HepG2 (cell line): Measurements from ENCODE around the gene WNT3. TPM values are rescaled to one million over a fixed set of nuclear protein-coding genes. Genes with fewer than 3 reads are reported as not detected.

Source experiments
- ATAC-seq: fragments of 200-7000 bp; cut with Tn5 transposase; 3 replicates; pipeline ENCODE4 v1.9.1; 2020; ENCODE audit warnings: mild to moderate bottlenecking, moderate library complexity
- BruUV-seq: library from RNA; stranded (reverse); fragments of 400-500 nt; replicated peaks from 2 replicates; lab custom pipeline; 2021; lab: Mats Ljungman, UMichigan
- CTCF ChIA-PET: fragments of 300-600 bp; formaldehyde crosslinking; extraction: SDS; loops from one replicate; lab custom pipeline; 2021; ENCODE audit warnings: low total read pairs, inconsistent platforms, low intra/inter-chr PET ratio; lab: Yijun Ruan, JAX
- POLR2A ChIA-PET: fragments of 350-600 bp; sonication (Branson Sonifier 250); formaldehyde crosslinking; loops from one replicate; lab custom pipeline; 2020; ENCODE audit warnings: antibody characterized with exemption, inconsistent platforms; lab: Yijun Ruan, JAX
- DNase-seq: peaks from one replicate; pipeline ENCODE4 v3.0.0-alpha.2; 2015; ENCODE audit warnings: low spot score
- FAIRE-seq: peaks from 3 replicates; lab custom pipeline; 2011; peaks lifted over from hg19 to GRCh38; lab: Jason Lieb, UNC
- H2AFZ ChIP-seq: one replicate; pipeline ENCODE4 v1.6.1; 2011; ENCODE audit warnings: low read length, inconsistent platforms
- H3K27ac ChIP-seq: fragments of 300-600 bp; 3 replicates; pipeline ENCODE4 v1.8.0; 2011; ENCODE audit warnings: mixed run types, mild to moderate bottlenecking, mixed read lengths, low read length, inconsistent platforms; ENCODE audit not compliant: insufficient read depth; ENCODE audit errors: extremely low read length
- H3K27me3 ChIP-seq, 2 experiments: fragments of 200-600 bp in 1 of 2; 2 replicates in 1 of 2; 3 replicates in 1 of 2; pipeline versions ENCODE4 v1.6.0 to v1.8.0; 2011; ENCODE audit warnings: low read length in 2 of 2, mild to moderate bottlenecking in 2 of 2, moderate library complexity in 2 of 2, inconsistent platforms in 1 of 2; ENCODE audit not compliant: insufficient read depth in 2 of 2, control insufficient read depth in 1 of 2
- H3K36me3 ChIP-seq, 2 experiments: fragments of 200-600 bp in 1 of 2; replicated peaks in 1 of 2; 2 replicates in 1 of 2; 3 replicates in 1 of 2; pipeline versions ENCODE4 v1.5.1 to v1.8.0; 2011; ENCODE audit warnings: low read length in 2 of 2, inconsistent platforms in 1 of 2; ENCODE audit not compliant: insufficient read depth in 2 of 2, control insufficient read depth in 1 of 2
- H3K4me1 ChIP-seq: 2 replicates; pipeline ENCODE4 v1.5.1; 2012; ENCODE audit warnings: low read length, inconsistent platforms; ENCODE audit not compliant: insufficient read depth
- H3K4me2 ChIP-seq: 2 replicates; pipeline ENCODE4 v1.6.0; 2011; ENCODE audit warnings: low read depth, low read length, inconsistent platforms
- H3K4me3 ChIP-seq, 3 experiments: fragments of 200-600 bp in 1 of 3; sonication (generic), shearing (Covaris generic) in 1 of 3; replicated peaks in 1 of 3; 2 replicates each; pipeline ENCODE4 v1.5.1; 2011 to 2016; ENCODE audit warnings: low read length in 3 of 3, inconsistent platforms in 2 of 3, low read depth in 2 of 3, mild to moderate bottlenecking in 2 of 3, control low read depth in 1 of 3, mixed read lengths in 1 of 3; ENCODE audit not compliant: insufficient read depth in 1 of 3
- H3K79me2 ChIP-seq: one replicate; pipeline ENCODE4 v1.6.1; 2011; ENCODE audit warnings: low read length, inconsistent platforms; ENCODE audit not compliant: insufficient read depth
- H3K9ac ChIP-seq: 2 replicates; pipeline ENCODE4 v1.6.0; 2011; ENCODE audit warnings: mild to moderate bottlenecking, low read depth, low read length, inconsistent platforms; ENCODE audit not compliant: insufficient read depth
- H3K9me3 ChIP-seq: 2 replicates; pipeline ENCODE4 v1.5.1; 2012; ENCODE audit warnings: mild to moderate bottlenecking, low read length
- H4K20me1 ChIP-seq: 2 replicates; pipeline ENCODE4 v1.6.0; 2011; ENCODE audit warnings: inconsistent platforms, mild to moderate bottlenecking, low read length, moderate library complexity; ENCODE audit not compliant: insufficient read depth
- ERF ChIP-seq: IDR thresholded peaks from 2 replicates; pipeline ENCODE4 v1.6.1; 2018; ENCODE audit warnings: missing biosample characterization, missing genetic modification reagents
- FOXO4 ChIP-seq: sonication (generic); formaldehyde crosslinking; conservative IDR thresholded peaks from 2 replicates; pipeline ENCODE4 v1.8.1; 2023; ENCODE audit warnings: missing genetic modification reagents
- FOXP1 ChIP-seq, 2 experiments: fragments of 450-650 bp in 1 of 2; IDR thresholded peaks; 2 replicates each; pipeline ENCODE4 v1.6.1; 2017 to 2018; ENCODE audit warnings: antibody characterized with exemption in 1 of 2
- HDAC6 ChIP-seq: fragments of 200-600 bp; sonication (generic); IDR thresholded peaks from 2 replicates; pipeline ENCODE4 v1.7.0; 2017; ENCODE audit warnings: mild to moderate bottlenecking, antibody characterized with exemption, low read length, low read depth
- HES4 ChIP-seq: sonication (generic); formaldehyde crosslinking; IDR thresholded peaks from 2 replicates; pipeline ENCODE4 v1.9.0; 2021; ENCODE audit warnings: mild to moderate bottlenecking, missing genetic modification reagents, borderline replicate concordance
- MLLT10 ChIP-seq: sonication (generic); formaldehyde crosslinking; IDR thresholded peaks from 2 replicates; pipeline ENCODE4 v1.4.0; 2020; ENCODE audit warnings: missing genetic modification reagents
- PCBP1 ChIP-seq: fragments of 200-400 bp; formaldehyde crosslinking; IDR thresholded peaks from 2 replicates; pipeline ENCODE4 v1.6.1; 2017; ENCODE audit warnings: mild to moderate bottlenecking, low read depth, low read length, borderline replicate concordance
- POLR2A ChIP-seq, 2 experiments: IDR thresholded peaks; 2 replicates each; pipeline ENCODE4 v1.6.1; 2011; ENCODE audit warnings: low read depth in 2 of 2, low read length in 2 of 2, mild to moderate bottlenecking in 1 of 2, moderate library complexity in 1 of 2; ENCODE audit not compliant: insufficient read depth in 1 of 2
- TBL1XR1 ChIP-seq: fragments of 150-350 bp; IDR thresholded peaks from 2 replicates; pipeline ENCODE4 v1.6.1; 2014; ENCODE audit warnings: borderline replicate concordance, low read length; ENCODE audit not compliant: partially characterized antibody
- ZNF414 ChIP-seq: sonication (generic); formaldehyde crosslinking; IDR thresholded peaks from 2 replicates; pipeline ENCODE4 v1.5.0; 2020; ENCODE audit warnings: missing genetic modification reagents
- ZSCAN20 ChIP-seq: sonication (generic); formaldehyde crosslinking; IDR thresholded peaks from 2 replicates; pipeline ENCODE4 v1.4.0; 2020; ENCODE audit warnings: missing genetic modification reagents, mild to moderate bottlenecking, borderline replicate concordance
- in situ Hi-C: cut with HindIII; loops from 2 replicates; pipeline ENCODE4 v1.10.0; 2017; ENCODE audit warnings: low pct_unique_long_range_greater_than_20kb; ENCODE audit not compliant: extremely low pct_ligation_motif_present
- intact Hi-C: fragments of 100-400 bp; cut with micrococcal nuclease; formaldehyde crosslinking; loops from one replicate; pipeline ENCODE4 v1.10.0; 2022; ENCODE audit not compliant: unreplicated experiment
- polyA plus RNA-seq, 8 experiments: library from polyadenylated mRNA; depleted of rRNA in 3 of 8; stranded (reverse) in 7 of 8; unstranded in 1 of 8; fragments of >200 nt; fragmentation: Illumina TruSeq in 4 of 8; extraction: Trizol in 4 of 8; gene quantifications; 2 replicates each; pipeline versions ENCODE4 v1.2.1 to v1.2.3, GENCODE V29; 2011 to 2016; ENCODE audit warnings: low read depth in 4 of 8, missing spikeins in 1 of 8, mixed read lengths in 1 of 8; ENCODE audit not compliant: insufficient read depth in 1 of 8
- total RNA-seq, 5 experiments: library from RNA; depleted of rRNA; stranded (reverse); fragments of >200 nt; fragmentation: Illumina TruSeq; extraction: Trizol; gene quantifications; 2 replicates each; pipeline ENCODE4 v1.2.3, GENCODE V29; 2016; ENCODE audit warnings: low read depth in 1 of 5
- TF ChIP-seq, protein P1 (sequence below): sonication (generic); formaldehyde crosslinking; IDR thresholded peaks from 2 replicates; pipeline ENCODE4 v1.9.0; 2021; ENCODE audit warnings: missing genetic modification reagents, borderline replicate concordance
- TF ChIP-seq, protein P2 (sequence below): IDR thresholded peaks from 2 replicates; pipeline ENCODE4 v1.6.1; 2012; ENCODE audit warnings: inconsistent platforms
- TF ChIP-seq, protein P3 (sequence below): sonication (generic); formaldehyde crosslinking; IDR thresholded peaks from 2 replicates; pipeline ENCODE4 v1.4.0; 2020; ENCODE audit warnings: missing genetic modification reagents

Gene WNT3
- total and polyA plus RNA-seq, 2 of the 13 experiments (the other 11 are each of a cell fraction or from before 2014, with no cell fraction given): 8.5 to 10.3 TPM

DNA sequence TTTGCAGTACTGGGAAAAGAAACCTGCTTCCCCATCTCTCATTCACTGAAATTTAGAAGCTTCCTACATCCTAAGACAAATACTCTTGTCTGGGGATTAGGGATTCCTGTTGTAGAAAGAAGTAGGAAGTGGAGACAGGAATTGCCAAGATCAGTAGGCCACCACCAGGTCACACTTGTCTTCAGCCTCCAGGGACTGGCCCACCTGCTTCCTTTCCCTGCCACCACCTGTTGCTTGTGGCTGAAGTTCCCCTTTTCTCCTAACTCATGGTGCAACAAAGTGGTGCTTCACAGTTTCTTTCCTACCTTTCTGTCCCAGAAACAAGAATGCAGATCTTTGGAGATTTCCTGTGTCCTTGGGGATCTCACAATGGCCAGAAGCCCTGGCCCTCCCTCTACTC is 82.4 kb downstream of the WNT3 start:
- in situ Hi-C loops: loop anchor here (10.0 kb wide), 1 partner anchor 49 kb away; no protein-coding TSS in a partner anchor
- no peak for TF ChIP-seq HDAC6
- TF ChIP-seq ZSCAN20 (CRISPR knock-in tag): no peak
- TF ChIP-seq FOXO4 (CRISPR knock-in tag): no peak
- TF ChIP-seq, protein P1, sequence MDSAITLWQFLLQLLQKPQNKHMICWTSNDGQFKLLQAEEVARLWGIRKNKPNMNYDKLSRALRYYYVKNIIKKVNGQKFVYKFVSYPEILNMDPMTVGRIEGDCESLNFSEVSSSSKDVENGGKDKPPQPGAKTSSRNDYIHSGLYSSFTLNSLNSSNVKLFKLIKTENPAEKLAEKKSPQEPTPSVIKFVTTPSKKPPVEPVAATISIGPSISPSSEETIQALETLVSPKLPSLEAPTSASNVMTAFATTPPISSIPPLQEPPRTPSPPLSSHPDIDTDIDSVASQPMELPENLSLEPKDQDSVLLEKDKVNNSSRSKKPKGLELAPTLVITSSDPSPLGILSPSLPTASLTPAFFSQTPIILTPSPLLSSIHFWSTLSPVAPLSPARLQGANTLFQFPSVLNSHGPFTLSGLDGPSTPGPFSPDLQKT (CRISPR knock-in tag): no peak
- TF ChIP-seq FOXP1 (IDR thresholded peaks at IDR 0.05): no peak
- TF ChIP-seq FOXP1 (CRISPR knock-in tag; IDR thresholded peaks at IDR 0.05): no peak
- TF ChIP-seq POLR2A (IDR thresholded peaks at IDR 0.05; ENCODE audit: insufficient read depth in 1 of 2, low read depth in 2 of 2, low read length in 2 of 2): no peak
- TF ChIP-seq PCBP1: no peak
- TF ChIP-seq ZNF414 (CRISPR knock-in tag): no peak
- no peak for TF ChIP-seq TBL1XR1
- TF ChIP-seq MLLT10: no peak
- TF ChIP-seq, protein P2, sequence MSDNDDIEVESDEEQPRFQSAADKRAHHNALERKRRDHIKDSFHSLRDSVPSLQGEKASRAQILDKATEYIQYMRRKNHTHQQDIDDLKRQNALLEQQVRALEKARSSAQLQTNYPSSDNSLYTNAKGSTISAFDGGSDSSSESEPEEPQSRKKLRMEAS: no peak
- TF ChIP-seq, protein P3, sequence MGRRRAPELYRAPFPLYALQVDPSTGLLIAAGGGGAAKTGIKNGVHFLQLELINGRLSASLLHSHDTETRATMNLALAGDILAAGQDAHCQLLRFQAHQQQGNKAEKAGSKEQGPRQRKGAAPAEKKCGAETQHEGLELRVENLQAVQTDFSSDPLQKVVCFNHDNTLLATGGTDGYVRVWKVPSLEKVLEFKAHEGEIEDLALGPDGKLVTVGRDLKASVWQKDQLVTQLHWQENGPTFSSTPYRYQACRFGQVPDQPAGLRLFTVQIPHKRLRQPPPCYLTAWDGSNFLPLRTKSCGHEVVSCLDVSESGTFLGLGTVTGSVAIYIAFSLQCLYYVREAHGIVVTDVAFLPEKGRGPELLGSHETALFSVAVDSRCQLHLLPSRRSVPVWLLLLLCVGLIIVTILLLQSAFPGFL (CRISPR knock-in tag): no peak
- no peak for TF ChIP-seq ERF (CRISPR knock-in tag)
- no peak for TF ChIP-seq HES4 (CRISPR knock-in tag)
- CTCF ChIA-PET: no interaction called here

More for the DNA sequence above, 82.4 kb downstream of the WNT3 start:
- FAIRE-seq (no peak), ATAC-seq (no peak), DNase-seq (no peak)
- no TSS peak for BruUV-seq
- no peaks in the 10 kb centered on the region for H3K79me2 ChIP-seq
- H3K36me3 ChIP-seq: peaks cover 1 to 5% of the 10 kb centered on the region in 2 experiments; a peak in 1 of 5 replicates
- intact Hi-C loops: no loop called here
- no peaks in the 10 kb centered on the region for H3K27me3 ChIP-seq
- POLR2A ChIA-PET: no interaction called here
- no peak overlapping the region for H3K4me3 ChIP-seq
- no peak overlapping the region for H3K9ac ChIP-seq
- no peak overlapping the region for H3K27ac ChIP-seq
- no peak overlapping the region for H3K4me2 ChIP-seq
- no peaks in the 10 kb centered on the region for H3K4me1 ChIP-seq
- H4K20me1 ChIP-seq: no peaks in the 10 kb centered on the region
- H2AFZ ChIP-seq: no peak overlapping the region
- no peaks in the 10 kb centered on the region for H3K9me3 ChIP-seq
